GM04504 (cell line): Measurements from ENCODE around the gene KLHDC7B.

Experiments used
- DNase-seq: peaks from one replicate; pipeline ENCODE4 v3.0.0-alpha.2; 2012; ENCODE audit warnings: low read depth

The KLHDC7B gene

GRCh38 chr22:50595189-50595588 lies 49.5 kb downstream of the KLHDC7B start:
- no peak for DNase-seq

- no peak for DNase-seq
Observed at GRCh38 chr22:50597097-50597496, 51.4 kb downstream of the KLHDC7B start.

- DNase-seq = no peak
Observed at GRCh38 chr22:50599816-50600455, 54.2 kb downstream of the KLHDC7B start.

GRCh38 chr22:50600538-50600937 lies 54.8 kb downstream of the KLHDC7B start, which contains the start of gene MAPK8IP2:
TSS of gene MAPK8IP2 (plus strand) at chr22:50600793. CDS start at chr22:50600819, 26 bp downstream.
- DNase-seq = no peak
